HepG2 (cell line): ENCODE measurements around the gene USP27X. TPM values are rescaled to one million over a fixed set of nuclear protein-coding genes. Genes with fewer than 3 reads are reported as not detected.

Source experiments
- DMAP1 ChIP-seq: IDR thresholded peaks from 2 replicates; pipeline ENCODE4 v1.6.1; 2016
- HHEX ChIP-seq: IDR thresholded peaks from 2 replicates; pipeline ENCODE4 v1.6.1; 2016; ENCODE audit warnings: control low read depth
- HNF4A ChIP-seq: sonication (generic); formaldehyde crosslinking; IDR thresholded peaks from 2 replicates; pipeline ENCODE4 v1.4.0; 2020; ENCODE audit warnings: missing genetic modification reagents
- JDP2 ChIP-seq: sonication (generic); formaldehyde crosslinking; IDR thresholded peaks from 2 replicates; pipeline ENCODE4 v1.8.1; 2022; ENCODE audit warnings: missing genetic modification reagents, borderline replicate concordance
- KDM2A ChIP-seq: sonication (generic); formaldehyde crosslinking; IDR thresholded peaks from 2 replicates; pipeline ENCODE4 v1.4.0; 2020; ENCODE audit warnings: low read depth, missing genetic modification reagents, borderline replicate concordance
- NAIF1 ChIP-seq: sonication (generic); formaldehyde crosslinking; IDR thresholded peaks from 2 replicates; pipeline ENCODE4 v1.5.0; 2020; ENCODE audit warnings: mild to moderate bottlenecking, missing genetic modification reagents, borderline replicate concordance
- PHF21A ChIP-seq: sonication (generic); formaldehyde crosslinking; IDR thresholded peaks from 2 replicates; pipeline ENCODE4 v1.5.0; 2020; ENCODE audit warnings: mild to moderate bottlenecking, missing genetic modification reagents
- SRY ChIP-seq: sonication (generic); formaldehyde crosslinking; IDR thresholded peaks from 2 replicates; pipeline ENCODE4 v1.8.0; 2022; ENCODE audit warnings: mild to moderate bottlenecking, missing genetic modification reagents
- SSRP1 ChIP-seq: IDR thresholded peaks from 2 replicates; pipeline ENCODE4 v1.6.1; 2016; ENCODE audit warnings: control low read depth
- TBP ChIP-seq: sonication (generic); formaldehyde crosslinking; IDR thresholded peaks from 2 replicates; pipeline ENCODE4 v1.5.0; 2020; ENCODE audit warnings: missing genetic modification reagents
- ZNF207 ChIP-seq: fragments of 450-650 bp; IDR thresholded peaks from 2 replicates; pipeline ENCODE4 v1.6.1; 2016; ENCODE audit warnings: antibody characterized with exemption, borderline replicate concordance
- ZNF235 ChIP-seq: sonication (generic); formaldehyde crosslinking; IDR thresholded peaks from 2 replicates; pipeline ENCODE4 v1.8.1; 2023; ENCODE audit warnings: mild to moderate bottlenecking, missing genetic modification reagents, borderline replicate concordance
- ZNF530 ChIP-seq: sonication (generic); formaldehyde crosslinking; IDR thresholded peaks from 2 replicates; pipeline ENCODE4 v1.5.0; 2020; ENCODE audit warnings: low read depth, mild to moderate bottlenecking, missing genetic modification reagents
- ZNF564 ChIP-seq: sonication (generic); formaldehyde crosslinking; IDR thresholded peaks from 2 replicates; pipeline ENCODE4 v1.8.1; 2023; ENCODE audit warnings: mild to moderate bottlenecking, missing genetic modification reagents
- ZNF709 ChIP-seq: sonication (generic); formaldehyde crosslinking; IDR thresholded peaks from 2 replicates; pipeline ENCODE4 v1.5.0; 2020; ENCODE audit warnings: mild to moderate bottlenecking, missing genetic modification reagents
- ZNF83 ChIP-seq: sonication (generic); formaldehyde crosslinking; IDR thresholded peaks from 2 replicates; pipeline ENCODE4 v1.4.0; 2020; ENCODE audit warnings: missing genetic modification reagents, mild to moderate bottlenecking, borderline replicate concordance
- ZSCAN29 ChIP-seq: sonication (generic); formaldehyde crosslinking; conservative IDR thresholded peaks from 2 replicates; pipeline ENCODE4 v1.4.0; 2020; ENCODE audit warnings: mild to moderate bottlenecking, missing genetic modification reagents
- polyA plus RNA-seq, 8 experiments: library from polyadenylated mRNA; depleted of rRNA in 3 of 8; stranded (reverse) in 7 of 8; unstranded in 1 of 8; fragments of >200 nt; fragmentation: Illumina TruSeq in 4 of 8; extraction: Trizol in 4 of 8; gene quantifications; 2 replicates each; pipeline versions ENCODE4 v1.2.1 to v1.2.3, GENCODE V29; 2011 to 2016; ENCODE audit warnings: low read depth in 4 of 8, missing spikeins in 1 of 8, mixed read lengths in 1 of 8; ENCODE audit not compliant: insufficient read depth in 1 of 8
- total RNA-seq, 5 experiments: library from RNA; depleted of rRNA; stranded (reverse); fragments of >200 nt; fragmentation: Illumina TruSeq; extraction: Trizol; gene quantifications; 2 replicates each; pipeline ENCODE4 v1.2.3, GENCODE V29; 2016; ENCODE audit warnings: low read depth in 1 of 5
- TF ChIP-seq, protein P1 (sequence below): sonication (generic); formaldehyde crosslinking; IDR thresholded peaks from 2 replicates; pipeline ENCODE4 v1.4.0; 2020; ENCODE audit warnings: missing genetic modification reagents, borderline replicate concordance
- TF ChIP-seq, protein P2 (sequence below): sonication (generic); formaldehyde crosslinking; IDR thresholded peaks from 2 replicates; pipeline ENCODE4 v1.4.0; 2020; ENCODE audit warnings: missing genetic modification reagents
- TF ChIP-seq, protein P3 (sequence below): sonication (generic); formaldehyde crosslinking; IDR thresholded peaks from 2 replicates; pipeline ENCODE4; 2020; ENCODE audit warnings: missing genetic modification reagents, mild to moderate bottlenecking, borderline replicate concordance
- TF ChIP-seq, protein P4 (sequence below): sonication (generic); formaldehyde crosslinking; IDR thresholded peaks from 2 replicates; pipeline ENCODE4 v1.4.0; 2020; ENCODE audit warnings: mild to moderate bottlenecking, missing genetic modification reagents

USP27X gene
- total and polyA plus RNA-seq, 2 of the 13 experiments (the other 11 are each of a cell fraction or from before 2014, with no cell fraction given): 7.2 to 9.7 TPM

DNA sequence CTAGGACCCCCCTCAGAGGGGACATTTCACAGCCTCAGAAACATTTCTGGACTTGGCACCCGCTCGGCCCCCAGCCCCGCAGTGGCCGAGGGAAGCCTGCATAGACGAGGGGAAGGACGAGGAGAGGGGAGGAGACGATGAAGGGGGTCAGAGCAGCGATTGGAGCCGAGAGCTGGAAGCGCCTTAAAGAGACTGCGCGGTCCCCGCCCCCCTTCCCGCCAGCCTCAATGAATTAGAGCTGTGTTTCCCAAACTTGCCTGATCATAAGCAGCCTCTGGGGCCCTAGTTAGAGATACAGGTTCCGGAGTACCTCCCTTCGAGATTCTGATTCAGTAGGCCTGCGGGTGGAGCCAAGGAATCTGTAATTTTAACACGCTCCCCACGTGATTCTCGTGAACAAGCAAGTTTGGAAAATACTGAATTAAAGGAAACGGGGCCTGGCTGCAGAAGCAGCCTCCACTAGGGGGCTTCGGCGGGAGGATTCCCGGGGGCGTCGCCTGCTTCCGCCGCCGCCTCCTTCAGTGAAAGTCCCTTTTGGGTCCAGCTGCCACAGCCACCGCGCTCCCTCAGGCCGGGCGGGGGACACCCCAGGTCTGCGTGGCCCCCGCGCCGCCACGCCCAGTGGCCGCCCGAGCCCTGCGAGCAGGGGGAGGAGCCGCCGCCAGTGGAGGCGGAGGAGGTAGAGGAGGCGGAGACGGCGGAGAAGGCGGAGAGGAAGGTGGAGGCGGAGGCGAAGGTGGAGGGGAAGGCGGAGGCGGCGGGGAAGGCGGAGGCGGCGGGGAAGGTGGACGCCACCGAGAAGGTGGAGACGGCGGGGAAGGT, at the start of gene USP27X (continued):
- TF ChIP-seq, protein P1, sequence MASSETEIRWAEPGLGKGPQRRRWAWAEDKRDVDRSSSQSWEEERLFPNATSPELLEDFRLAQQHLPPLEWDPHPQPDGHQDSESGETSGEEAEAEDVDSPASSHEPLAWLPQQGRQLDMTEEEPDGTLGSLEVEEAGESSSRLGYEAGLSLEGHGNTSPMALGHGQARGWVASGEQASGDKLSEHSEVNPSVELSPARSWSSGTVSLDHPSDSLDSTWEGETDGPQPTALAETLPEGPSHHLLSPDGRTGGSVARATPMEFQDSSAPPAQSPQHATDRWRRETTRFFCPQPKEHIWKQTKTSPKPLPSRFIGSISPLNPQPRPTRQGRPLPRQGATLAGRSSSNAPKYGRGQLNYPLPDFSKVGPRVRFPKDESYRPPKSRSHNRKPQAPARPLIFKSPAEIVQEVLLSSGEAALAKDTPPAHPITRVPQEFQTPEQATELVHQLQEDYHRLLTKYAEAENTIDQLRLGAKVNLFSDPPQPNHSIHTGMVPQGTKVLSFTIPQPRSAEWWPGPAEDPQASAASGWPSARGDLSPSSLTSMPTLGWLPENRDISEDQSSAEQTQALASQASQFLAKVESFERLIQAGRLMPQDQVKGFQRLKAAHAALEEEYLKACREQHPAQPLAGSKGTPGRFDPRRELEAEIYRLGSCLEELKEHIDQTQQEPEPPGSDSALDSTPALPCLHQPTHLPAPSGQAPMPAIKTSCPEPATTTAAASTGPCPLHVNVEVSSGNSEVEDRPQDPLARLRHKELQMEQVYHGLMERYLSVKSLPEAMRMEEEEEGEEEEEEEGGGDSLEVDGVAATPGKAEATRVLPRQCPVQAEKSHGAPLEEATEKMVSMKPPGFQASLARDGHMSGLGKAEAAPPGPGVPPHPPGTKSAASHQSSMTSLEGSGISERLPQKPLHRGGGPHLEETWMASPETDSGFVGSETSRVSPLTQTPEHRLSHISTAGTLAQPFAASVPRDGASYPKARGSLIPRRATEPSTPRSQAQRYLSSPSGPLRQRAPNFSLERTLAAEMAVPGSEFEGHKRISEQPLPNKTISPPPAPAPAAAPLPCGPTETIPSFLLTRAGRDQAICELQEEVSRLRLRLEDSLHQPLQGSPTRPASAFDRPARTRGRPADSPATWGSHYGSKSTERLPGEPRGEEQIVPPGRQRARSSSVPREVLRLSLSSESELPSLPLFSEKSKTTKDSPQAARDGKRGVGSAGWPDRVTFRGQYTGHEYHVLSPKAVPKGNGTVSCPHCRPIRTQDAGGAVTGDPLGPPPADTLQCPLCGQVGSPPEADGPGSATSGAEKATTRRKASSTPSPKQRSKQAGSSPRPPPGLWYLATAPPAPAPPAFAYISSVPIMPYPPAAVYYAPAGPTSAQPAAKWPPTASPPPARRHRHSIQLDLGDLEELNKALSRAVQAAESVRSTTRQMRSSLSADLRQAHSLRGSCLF (CRISPR knock-in tag): no peak
- TF ChIP-seq KDM2A (CRISPR knock-in tag): peak; percentile 36; the same call in 1 of the 2 replicates
- peak; percentile 36; the same call in 1 of the 2 replicates for TF ChIP-seq PHF21A (CRISPR knock-in tag)
- TF ChIP-seq SRY (CRISPR knock-in tag): no peak
- no peak for TF ChIP-seq HHEX
- no peak for TF ChIP-seq SSRP1 (CRISPR knock-in tag)
- TF ChIP-seq, protein P2, sequence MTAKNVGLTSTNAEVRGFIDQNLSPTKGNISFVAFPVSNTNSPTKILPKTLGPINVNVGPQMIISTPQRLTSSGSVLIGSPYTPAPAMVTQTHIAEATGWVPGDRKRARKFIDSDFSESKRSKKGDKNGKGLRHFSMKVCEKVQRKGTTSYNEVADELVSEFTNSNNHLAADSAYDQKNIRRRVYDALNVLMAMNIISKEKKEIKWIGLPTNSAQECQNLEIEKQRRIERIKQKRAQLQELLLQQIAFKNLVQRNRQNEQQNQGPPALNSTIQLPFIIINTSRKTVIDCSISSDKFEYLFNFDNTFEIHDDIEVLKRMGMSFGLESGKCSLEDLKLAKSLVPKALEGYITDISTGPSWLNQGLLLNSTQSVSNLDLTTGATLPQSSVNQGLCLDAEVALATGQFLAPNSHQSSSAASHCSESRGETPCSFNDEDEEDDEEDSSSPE: 0 out of 2 replicates have a peak, but pooled peaks have one; percentile 33
- TF ChIP-seq NAIF1 (CRISPR knock-in tag): no peak
- TF ChIP-seq ZNF207: no peak
- no peak for TF ChIP-seq JDP2 (CRISPR knock-in tag)
- TF ChIP-seq, protein P3, sequence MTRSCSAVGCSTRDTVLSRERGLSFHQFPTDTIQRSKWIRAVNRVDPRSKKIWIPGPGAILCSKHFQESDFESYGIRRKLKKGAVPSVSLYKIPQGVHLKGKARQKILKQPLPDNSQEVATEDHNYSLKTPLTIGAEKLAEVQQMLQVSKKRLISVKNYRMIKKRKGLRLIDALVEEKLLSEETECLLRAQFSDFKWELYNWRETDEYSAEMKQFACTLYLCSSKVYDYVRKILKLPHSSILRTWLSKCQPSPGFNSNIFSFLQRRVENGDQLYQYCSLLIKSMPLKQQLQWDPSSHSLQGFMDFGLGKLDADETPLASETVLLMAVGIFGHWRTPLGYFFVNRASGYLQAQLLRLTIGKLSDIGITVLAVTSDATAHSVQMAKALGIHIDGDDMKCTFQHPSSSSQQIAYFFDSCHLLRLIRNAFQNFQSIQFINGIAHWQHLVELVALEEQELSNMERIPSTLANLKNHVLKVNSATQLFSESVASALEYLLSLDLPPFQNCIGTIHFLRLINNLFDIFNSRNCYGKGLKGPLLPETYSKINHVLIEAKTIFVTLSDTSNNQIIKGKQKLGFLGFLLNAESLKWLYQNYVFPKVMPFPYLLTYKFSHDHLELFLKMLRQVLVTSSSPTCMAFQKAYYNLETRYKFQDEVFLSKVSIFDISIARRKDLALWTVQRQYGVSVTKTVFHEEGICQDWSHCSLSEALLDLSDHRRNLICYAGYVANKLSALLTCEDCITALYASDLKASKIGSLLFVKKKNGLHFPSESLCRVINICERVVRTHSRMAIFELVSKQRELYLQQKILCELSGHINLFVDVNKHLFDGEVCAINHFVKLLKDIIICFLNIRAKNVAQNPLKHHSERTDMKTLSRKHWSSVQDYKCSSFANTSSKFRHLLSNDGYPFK (CRISPR knock-in tag): no peak
- no peak for TF ChIP-seq HNF4A (CRISPR knock-in tag)
- no peak for TF ChIP-seq ZNF530 (CRISPR knock-in tag)
- TF ChIP-seq TBP (CRISPR knock-in tag): no peak
- TF ChIP-seq ZSCAN29: peak; percentile 100
- peak; percentile 37; the same call in 1 of the 2 replicates for TF ChIP-seq DMAP1 (CRISPR knock-in tag)
- TF ChIP-seq ZNF235: no peak
- 0 out of 2 replicates have a peak, but pooled peaks have one; percentile 7 for TF ChIP-seq ZNF564 (CRISPR knock-in tag)
- TF ChIP-seq, protein P4, sequence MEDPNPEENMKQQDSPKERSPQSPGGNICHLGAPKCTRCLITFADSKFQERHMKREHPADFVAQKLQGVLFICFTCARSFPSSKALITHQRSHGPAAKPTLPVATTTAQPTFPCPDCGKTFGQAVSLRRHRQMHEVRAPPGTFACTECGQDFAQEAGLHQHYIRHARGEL (CRISPR knock-in tag): no peak
- TF ChIP-seq ZNF83 (CRISPR knock-in tag): no peak
- TF ChIP-seq ZNF709 (CRISPR knock-in tag): no peak
